Dedifferentiated amniotic fluid mesenchymal stem cell (primary cell): Measurements from ENCODE around the gene KRTAP9-1.
"Not testable (repeated sequence)": the region's sequence is repeated elsewhere in the genome, so short reads cannot be mapped to it uniquely, and the experiment has no call there.

Experiments
- DNase-seq: peaks from one replicate; pipeline ENCODE4 v3.0.0-alpha.2; 2016; ENCODE audit errors: extremely low spot score

Gene KRTAP9-1

GRCh38 chr17:41178843-41179616, 10.7 kb upstream of the KRTAP9-1 start:
- DNase-seq = no peak

GRCh38 chr17:41184480-41184961, 5.2 kb upstream of the KRTAP9-1 start, which contains the start of gene KRTAP4-1:
TSS of gene KRTAP4-1 (minus strand) at chr17:41184911. CDS start at chr17:41184854, 57 bp downstream.
- DNase-seq = no peak

- no peak for DNase-seq
These were observed 4.7 kb upstream of the KRTAP9-1 start for GRCh38 chr17:41185001-41185400.

- no peak for DNase-seq
These were observed 2.8 kb upstream of the KRTAP9-1 start for GRCh38 chr17:41186872-41187271.

GRCh38 chr17:41190328-41190727, 641 bp downstream of the KRTAP9-1 start:
- DNase-seq = no peak

GRCh38 chr17:41196068-41196467, 6.4 kb downstream of the KRTAP9-1 start:
- DNase-seq = no peak

GRCh38 chr17:41199421-41200078, 9.9 kb downstream of the KRTAP9-1 start:
- no peak for DNase-seq

GRCh38 chr17:41211845-41212466, 22.3 kb downstream of the KRTAP9-1 start:
- no peak for DNase-seq

GRCh38 chr17:41212524-41213169, 23.0 kb downstream of the KRTAP9-1 start:
- no peak for DNase-seq

- no peak for DNase-seq
These were observed 26.0 kb downstream of the KRTAP9-1 start for GRCh38 chr17:41215681-41216080.

- peak; percentile 16 for DNase-seq
These were observed 34.1 kb downstream of the KRTAP9-1 start for GRCh38 chr17:41223821-41224220.

- DNase-seq = no peak
These were observed 36.4 kb downstream of the KRTAP9-1 start for GRCh38 chr17:41226051-41226450.

- DNase-seq = not testable (repeated sequence)
These were observed 37.0 kb downstream of the KRTAP9-1 start, which contains the start of gene KRTAP9-2 for GRCh38 chr17:41226598-41227095. TSS of gene KRTAP9-2 (plus strand) at chr17:41226648. CDS start at chr17:41226655, 7 bp downstream.

- DNase-seq = no peak
These were observed 40.4 kb downstream of the KRTAP9-1 start for GRCh38 chr17:41230094-41230493.

GRCh38 chr17:41231731-41232130, 42.0 kb downstream of the KRTAP9-1 start:
- no peak for DNase-seq

GRCh38 chr17:41232399-41233105, 42.9 kb downstream of the KRTAP9-1 start, which contains the start of gene KRTAP9-3:
TSS of gene KRTAP9-3 (plus strand) at chr17:41232449. CDS start at chr17:41232502, 53 bp downstream.
- not testable (repeated sequence) for DNase-seq

- not testable (repeated sequence) for DNase-seq
These were observed 47.4 kb downstream of the KRTAP9-1 start for GRCh38 chr17:41237116-41237515.

- not testable (repeated sequence) for DNase-seq
These were observed 48.3 kb downstream of the KRTAP9-1 start, which contains the start of gene KRTAP9-8 for GRCh38 chr17:41237949-41238437. TSS of gene KRTAP9-8 (plus strand) at chr17:41237999. CDS start at chr17:41238052, 53 bp downstream.
